Gastroesophageal sphincter (tissue), 3 donors: ENCODE measurements around the gene S100A13.

ENCODE experiments used
- EP300 ChIP-seq: sonication (generic); formaldehyde crosslinking; IDR thresholded peaks from one replicate; pipeline ENCODE4 v1.6.1; 2017; ENCODE audit warnings: antibody characterized with exemption, mild to moderate bottlenecking
- POLR2A ChIP-seq, 2 donors: fragments of 450-650 bp; IDR thresholded peaks; one replicate each; pipeline ENCODE4 v1.6.1; 2017; ENCODE audit warnings: antibody characterized with exemption in 2 of 2, mild to moderate bottlenecking in 2 of 2, moderate library complexity in 1 of 2
- POLR2AphosphoS5 ChIP-seq: sonication (generic); formaldehyde crosslinking; IDR thresholded peaks from one replicate; pipeline ENCODE4 v1.6.1; 2017; ENCODE audit warnings: antibody characterized with exemption
- TF ChIP-seq, protein P1 (sequence below), 4 experiments: fragments of 200-600 bp in 2 of 4; fragments of 450-650 bp in 2 of 4; sonication (generic) in 1 of 4; IDR thresholded peaks; one replicate each; pipeline ENCODE4 v1.5.1; 2017 to 2019; ENCODE audit warnings: antibody characterized with exemption in 4 of 4, mild to moderate bottlenecking in 2 of 4, moderate library complexity in 2 of 4

DNA sequence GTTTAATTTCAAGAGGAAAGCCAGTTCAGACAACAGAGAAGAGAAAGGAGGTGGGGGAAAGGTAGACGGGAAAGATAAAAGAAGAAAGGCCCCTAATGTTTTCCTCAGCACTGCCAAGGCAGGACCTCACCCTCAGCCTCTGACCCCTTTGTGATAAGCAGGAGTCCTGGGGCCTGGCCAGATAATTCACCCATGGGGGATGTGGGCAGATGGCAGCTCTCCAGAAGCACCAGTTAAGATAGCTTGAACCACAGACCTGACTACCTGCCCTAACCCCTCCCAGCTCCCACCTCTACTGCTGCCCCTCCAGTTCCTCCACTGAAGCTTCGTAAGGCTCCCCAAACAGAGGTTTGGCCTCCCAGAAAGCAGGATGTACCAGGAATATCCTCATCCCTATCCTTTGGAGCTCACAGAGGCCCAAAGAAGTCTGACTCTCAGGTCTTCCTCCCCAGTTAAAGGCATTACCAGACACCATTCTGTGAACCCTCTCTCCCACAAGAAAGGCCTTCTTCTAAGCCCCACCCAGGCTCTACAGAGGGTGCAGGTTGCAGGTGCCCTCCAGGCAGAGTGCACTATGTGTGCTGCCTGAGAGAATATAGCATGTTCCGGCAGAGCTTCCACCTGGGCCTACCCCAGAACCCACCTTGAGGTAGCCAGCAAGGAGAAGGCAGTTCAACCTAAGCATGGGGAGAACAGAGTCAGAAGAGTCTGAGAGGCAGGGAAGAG, 22.0 kb upstream of the S100A13 start:
- TF ChIP-seq, protein P1, sequence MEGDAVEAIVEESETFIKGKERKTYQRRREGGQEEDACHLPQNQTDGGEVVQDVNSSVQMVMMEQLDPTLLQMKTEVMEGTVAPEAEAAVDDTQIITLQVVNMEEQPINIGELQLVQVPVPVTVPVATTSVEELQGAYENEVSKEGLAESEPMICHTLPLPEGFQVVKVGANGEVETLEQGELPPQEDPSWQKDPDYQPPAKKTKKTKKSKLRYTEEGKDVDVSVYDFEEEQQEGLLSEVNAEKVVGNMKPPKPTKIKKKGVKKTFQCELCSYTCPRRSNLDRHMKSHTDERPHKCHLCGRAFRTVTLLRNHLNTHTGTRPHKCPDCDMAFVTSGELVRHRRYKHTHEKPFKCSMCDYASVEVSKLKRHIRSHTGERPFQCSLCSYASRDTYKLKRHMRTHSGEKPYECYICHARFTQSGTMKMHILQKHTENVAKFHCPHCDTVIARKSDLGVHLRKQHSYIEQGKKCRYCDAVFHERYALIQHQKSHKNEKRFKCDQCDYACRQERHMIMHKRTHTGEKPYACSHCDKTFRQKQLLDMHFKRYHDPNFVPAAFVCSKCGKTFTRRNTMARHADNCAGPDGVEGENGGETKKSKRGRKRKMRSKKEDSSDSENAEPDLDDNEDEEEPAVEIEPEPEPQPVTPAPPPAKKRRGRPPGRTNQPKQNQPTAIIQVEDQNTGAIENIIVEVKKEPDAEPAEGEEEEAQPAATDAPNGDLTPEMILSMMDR (IDR thresholded peaks at IDR 0.05): no peak
- TF ChIP-seq POLR2A (IDR thresholded peaks at IDR 0.05) (no peak), POLR2AphosphoS5 (no peak), EP300 (no peak)
